ENCODE measurements around the gene SCN1B. TPM values are rescaled to one million over a fixed set of nuclear protein-coding genes. Genes with fewer than 3 reads are reported as not detected.

Gene SCN1B
- total and polyA plus RNA-seq, 5 donors, result 74.3 to 134 (median 88.1) TPM

DNA sequence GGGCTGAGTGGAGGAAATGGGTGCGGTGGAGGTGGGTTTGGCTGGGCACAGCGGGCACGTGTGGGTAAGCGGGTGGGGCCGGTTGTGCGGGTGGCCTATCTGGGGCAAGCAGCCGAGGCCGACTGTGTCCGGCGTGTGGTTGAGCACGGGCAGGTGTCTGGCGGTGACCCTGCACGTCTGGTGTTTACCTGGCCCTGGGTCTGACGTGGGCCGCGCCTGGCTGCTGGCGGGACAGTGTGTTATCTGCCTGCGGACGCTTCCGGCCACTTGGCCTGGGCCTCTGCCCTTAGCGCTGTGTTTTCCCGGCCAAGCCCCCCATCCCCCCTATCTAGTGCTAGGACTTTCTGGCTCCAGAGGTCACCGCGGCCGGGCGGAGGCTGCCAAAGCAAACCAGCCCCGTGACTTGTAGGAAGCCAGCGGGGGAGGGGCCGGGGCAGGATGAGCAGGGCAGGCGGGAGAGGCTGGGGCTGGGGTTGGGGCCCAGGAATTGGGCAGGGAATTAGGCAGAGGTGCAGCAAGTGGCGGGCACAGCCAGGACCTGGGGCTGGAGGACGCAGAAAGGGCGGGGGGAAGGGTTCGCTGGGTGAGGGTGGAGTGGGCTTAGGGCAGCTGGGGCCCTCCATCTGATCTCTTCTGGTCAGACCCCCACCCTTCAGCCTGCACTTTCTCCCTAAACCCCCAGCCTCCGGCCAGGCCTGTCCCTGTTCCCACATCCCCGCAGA, 10.7 kb downstream of the SCN1B start:
- ATAC-seq, result peak; percentile 82 to 83
- H3K27ac ChIP-seq (ENCODE audit: low read length), result peak overlapping the region; percentile 37
- intact Hi-C loops (cut with DNase I), result no loop called here
- H3K4me3 ChIP-seq (ENCODE audit: low read length), result no peak overlapping the region
- 7% methylated on average over 36 of the region's 36 CpGs for WGBS
- peak; percentile 94 to 98 (median 98) for DNase-seq
- no peaks in the 10 kb centered on the region for H3K27me3 ChIP-seq (ENCODE audit: control insufficient read depth, insufficient read depth)
- H3K9me3 ChIP-seq (ENCODE audit: control insufficient read depth, low read length), result no peaks in the 10 kb centered on the region
- H3K4me1 ChIP-seq (ENCODE audit: control insufficient read depth, insufficient read depth, low read length), result peaks cover 14% of the 10 kb centered on the region

- H3K9me3 ChIP-seq (ENCODE audit: control insufficient read depth, low read length), result no peaks in the 10 kb centered on the region
- ATAC-seq (peak; percentile 0 to 3), DNase-seq (peak in 2 of 3 donors; percentile 64 to 75)
- H3K27me3 ChIP-seq (ENCODE audit: control insufficient read depth, insufficient read depth), result no peaks in the 10 kb centered on the region
- H3K27ac ChIP-seq (ENCODE audit: low read length), result peak within 1 kb of the TSS; percentile 37
- peaks cover 14% of the 10 kb centered on the region for H3K4me1 ChIP-seq (ENCODE audit: control insufficient read depth, insufficient read depth, low read length)
- H3K4me3 ChIP-seq (ENCODE audit: low read length), result no peak within 1 kb of the TSS
- intact Hi-C loops (cut with DNase I), result no loop called here
- WGBS, result 66% methylated on average over 19 of the region's 19 CpGs
Measured at GRCh38 chr19:35041548-35042055, 11.3 kb downstream of the SCN1B start, which contains the start of gene HPN. Gene HPN, plus strand, starts transcription at chr19:35041721. Its CDS starts 786 bp downstream, at chr19:35042507.

DNA sequence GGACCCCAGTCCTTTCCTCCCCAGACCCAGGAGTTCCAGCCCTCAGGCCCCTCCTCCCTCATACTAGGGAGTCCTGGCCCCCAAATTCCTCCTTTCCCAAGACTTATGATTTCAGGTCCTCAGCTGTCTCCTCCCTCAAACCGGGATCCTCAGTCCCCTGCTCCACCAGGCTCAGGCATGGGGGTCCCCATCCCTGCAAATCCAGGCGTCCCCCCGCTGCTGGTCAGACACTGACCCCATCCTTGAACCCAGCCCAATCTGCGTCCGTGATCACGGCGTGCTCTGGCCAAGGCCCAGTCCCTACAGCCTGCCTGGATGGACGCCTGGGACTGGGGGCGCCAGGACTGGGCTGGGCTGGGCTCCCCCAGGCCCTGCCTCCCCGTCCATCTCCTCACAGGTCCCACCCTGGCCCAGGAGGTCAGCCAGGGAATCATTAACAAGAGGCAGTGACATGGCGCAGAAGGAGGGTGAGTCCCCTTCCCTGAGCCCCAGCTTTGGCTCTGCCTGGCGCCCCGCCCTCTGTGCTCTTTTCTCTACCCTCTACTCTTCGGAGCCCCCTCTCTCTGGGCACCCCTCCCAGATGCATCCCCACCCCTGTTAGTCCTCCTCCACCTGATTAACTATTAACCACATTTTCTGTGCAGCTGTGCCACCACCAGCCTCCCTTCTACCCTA, 11.9 kb downstream of the SCN1B start:
- Histone ChIP-seq H3K4me3 (ENCODE audit: low read length) (no peak overlapping the region), H3K27ac (ENCODE audit: low read length) (no peak overlapping the region), H3K9me3 (ENCODE audit: control insufficient read depth, low read length) (no peaks in the 10 kb centered on the region), H3K4me1 (ENCODE audit: control insufficient read depth, insufficient read depth, low read length) (peaks cover 14% of the 10 kb centered on the region), H3K27me3 (ENCODE audit: control insufficient read depth, insufficient read depth) (no peaks in the 10 kb centered on the region)
- intact Hi-C loops (cut with DNase I), result no loop called here
- DNase-seq (peak in 2 of 3 donors; percentile 59 to 76), ATAC-seq (no peak)
- 65% methylated on average over 14 of the region's 14 CpGs for WGBS

GRCh38 chr19:35042954-35043604, 12.8 kb downstream of the SCN1B start:
- H3K9me3 ChIP-seq (ENCODE audit: control insufficient read depth, low read length), result no peaks in the 10 kb centered on the region
- H3K27ac ChIP-seq (ENCODE audit: low read length), result no peak overlapping the region
- no peaks in the 10 kb centered on the region for H3K27me3 ChIP-seq (ENCODE audit: control insufficient read depth, insufficient read depth)
- no peak for ATAC-seq
- H3K4me1 ChIP-seq (ENCODE audit: control insufficient read depth, insufficient read depth, low read length), result peaks cover 14% of the 10 kb centered on the region
- intact Hi-C loops (cut with DNase I), result no loop called here
- H3K4me3 ChIP-seq (ENCODE audit: low read length), result no peak overlapping the region
- peak in 2 of 3 donors; percentile 22 to 41 for DNase-seq
- WGBS, result 91% methylated on average over 14 of the region's 14 CpGs

- Histone ChIP-seq H3K27ac (ENCODE audit: low read length) (no peak overlapping the region), H3K4me1 (ENCODE audit: control insufficient read depth, insufficient read depth, low read length) (peaks cover 11% of the 10 kb centered on the region), H3K27me3 (ENCODE audit: control insufficient read depth, insufficient read depth) (no peaks in the 10 kb centered on the region), H3K4me3 (ENCODE audit: low read length) (no peak overlapping the region), H3K9me3 (ENCODE audit: control insufficient read depth, low read length) (no peaks in the 10 kb centered on the region)
- peak in 2 of 3 donors; percentile 24 to 50 for DNase-seq
- ATAC-seq, result no peak
- WGBS, result 81% methylated on average over 14 of the region's 14 CpGs
- intact Hi-C loops (cut with DNase I), result no loop called here
Measured at GRCh38 chr19:35043906-35044305, 13.6 kb downstream of the SCN1B start.

- ATAC-seq (no peak), DNase-seq (peak in 2 of 3 donors; percentile 79 to 83)
- peaks cover 13% of the 10 kb centered on the region for H3K4me1 ChIP-seq (ENCODE audit: control insufficient read depth, insufficient read depth, low read length)
- H3K4me3 ChIP-seq (ENCODE audit: low read length), result no peak overlapping the region
- H3K27me3 ChIP-seq (ENCODE audit: control insufficient read depth, insufficient read depth), result no peaks in the 10 kb centered on the region
- WGBS, result 58% methylated on average over 9 of the region's 9 CpGs
- intact Hi-C loops (cut with DNase I), result no loop called here
- no peaks in the 10 kb centered on the region for H3K9me3 ChIP-seq (ENCODE audit: control insufficient read depth, low read length)
- H3K27ac ChIP-seq (ENCODE audit: low read length), result no peak overlapping the region
Measured at GRCh38 chr19:35044317-35045117, 14.2 kb downstream of the SCN1B start.

DNA sequence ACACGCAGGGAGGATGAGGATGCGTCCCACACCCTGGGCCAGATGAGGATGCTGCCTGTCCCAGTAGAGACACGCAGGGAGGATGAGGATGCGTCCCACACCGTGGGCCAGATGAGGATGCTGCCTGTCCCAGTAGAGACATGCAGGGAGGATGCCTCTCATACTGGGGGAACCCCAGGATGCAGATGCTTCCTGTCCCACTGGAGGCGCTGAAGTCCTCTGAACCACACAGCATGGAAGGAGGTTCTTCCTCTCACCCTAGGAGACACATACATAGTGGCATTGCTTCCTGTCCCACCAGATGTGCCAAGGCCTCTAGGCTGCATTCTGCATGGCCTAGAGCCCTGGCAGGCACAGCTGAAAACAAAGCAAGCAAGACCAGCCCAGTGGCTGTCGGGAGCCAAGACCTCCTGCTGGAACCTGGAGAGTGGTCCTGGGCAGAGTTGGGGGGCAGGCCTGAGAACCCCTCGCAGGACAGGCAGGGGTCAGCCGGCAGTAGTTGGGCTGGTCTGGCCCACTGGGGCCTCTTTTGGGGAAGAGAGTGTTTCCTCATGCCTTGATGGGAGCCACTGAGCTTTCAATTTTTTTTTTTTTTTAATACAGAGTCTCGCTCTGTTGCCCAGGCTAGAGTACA, 15.5 kb downstream of the SCN1B start:
- intact Hi-C loops (cut with DNase I), result no loop called here
- ATAC-seq, result no peak
- Histone ChIP-seq H3K4me3 (ENCODE audit: low read length) (no peak overlapping the region), H3K27me3 (ENCODE audit: control insufficient read depth, insufficient read depth) (no peaks in the 10 kb centered on the region), H3K9me3 (ENCODE audit: control insufficient read depth, low read length) (no peaks in the 10 kb centered on the region), H3K4me1 (ENCODE audit: control insufficient read depth, insufficient read depth, low read length) (peaks cover 7% of the 10 kb centered on the region), H3K27ac (ENCODE audit: low read length) (no peak overlapping the region)
- 53% methylated on average over 10 of the region's 10 CpGs for WGBS
- peak in 1 of 3 donors; percentile 51 for DNase-seq

DNA sequence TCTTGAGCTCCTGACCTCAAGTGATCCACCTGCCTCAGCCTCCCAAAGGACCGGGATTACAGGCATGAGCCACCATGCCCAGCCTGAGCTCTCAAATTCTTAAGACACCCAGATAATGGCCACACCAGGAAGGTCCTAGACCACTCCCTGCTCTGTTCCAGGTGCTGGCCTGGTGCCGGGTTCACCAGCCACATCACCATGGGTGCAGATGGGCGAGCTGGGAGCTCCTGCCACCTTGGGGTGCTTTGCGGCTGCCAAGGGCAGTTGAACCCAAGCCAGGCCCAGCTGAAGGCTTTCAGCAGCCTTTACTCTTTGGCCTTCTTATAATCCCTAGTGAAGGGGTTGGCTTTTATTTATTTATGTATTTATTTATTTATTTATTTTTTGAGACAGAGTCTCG, 16.2 kb downstream of the SCN1B start:
- peak in 1 of 3 donors; percentile 47 for DNase-seq
- peaks cover 2% of the 10 kb centered on the region for H3K4me1 ChIP-seq (ENCODE audit: control insufficient read depth, insufficient read depth, low read length)
- intact Hi-C loops (cut with DNase I), result no loop called here
- no peak overlapping the region for H3K27ac ChIP-seq (ENCODE audit: low read length)
- H3K27me3 ChIP-seq (ENCODE audit: control insufficient read depth, insufficient read depth), result no peaks in the 10 kb centered on the region
- WGBS, result 84% methylated on average over 5 of the region's 5 CpGs
- no peak overlapping the region for H3K4me3 ChIP-seq (ENCODE audit: low read length)
- no peaks in the 10 kb centered on the region for H3K9me3 ChIP-seq (ENCODE audit: control insufficient read depth, low read length)
- no peak for ATAC-seq

GRCh38 chr19:35048911-35049411, 18.7 kb downstream of the SCN1B start:
- intact Hi-C loops (cut with DNase I), result no loop called here
- Histone ChIP-seq H3K4me3 (ENCODE audit: low read length) (no peak overlapping the region), H3K9me3 (ENCODE audit: control insufficient read depth, low read length) (no peaks in the 10 kb centered on the region), H3K27ac (ENCODE audit: low read length) (peak overlapping the region; percentile 55), H3K27me3 (ENCODE audit: control insufficient read depth, insufficient read depth) (no peaks in the 10 kb centered on the region), H3K4me1 (ENCODE audit: control insufficient read depth, insufficient read depth, low read length) (peaks cover 2% of the 10 kb centered on the region)
- WGBS, result 45% methylated on average over 12 of the region's 12 CpGs
- ATAC-seq, result peak; percentile 71 to 82
- peak; percentile 54 to 87 (median 82) for DNase-seq

GRCh38 chr19:35049456-35049855, 19.2 kb downstream of the SCN1B start:
- WGBS, result 71% methylated on average over 5 of the region's 5 CpGs
- Histone ChIP-seq H3K4me1 (ENCODE audit: control insufficient read depth, insufficient read depth, low read length) (peaks cover 2% of the 10 kb centered on the region), H3K27me3 (ENCODE audit: control insufficient read depth, insufficient read depth) (no peaks in the 10 kb centered on the region), H3K9me3 (ENCODE audit: control insufficient read depth, low read length) (no peaks in the 10 kb centered on the region), H3K27ac (ENCODE audit: low read length) (no peak overlapping the region), H3K4me3 (ENCODE audit: low read length) (no peak overlapping the region)
- ATAC-seq (no peak), DNase-seq (no peak)
- intact Hi-C loops (cut with DNase I), result no loop called here

All from right cardiac atrium (tissue), 5 donors.